CD4-positive, alpha-beta T cell treated with Interleukin-21 for 1 hour (primary cell): Measurements from ENCODE around the gene XPC.

Experiments used
- DNase-seq: peaks from one replicate; pipeline ENCODE4 v3.0.0-alpha.2; 2020

XPC gene

DNA sequence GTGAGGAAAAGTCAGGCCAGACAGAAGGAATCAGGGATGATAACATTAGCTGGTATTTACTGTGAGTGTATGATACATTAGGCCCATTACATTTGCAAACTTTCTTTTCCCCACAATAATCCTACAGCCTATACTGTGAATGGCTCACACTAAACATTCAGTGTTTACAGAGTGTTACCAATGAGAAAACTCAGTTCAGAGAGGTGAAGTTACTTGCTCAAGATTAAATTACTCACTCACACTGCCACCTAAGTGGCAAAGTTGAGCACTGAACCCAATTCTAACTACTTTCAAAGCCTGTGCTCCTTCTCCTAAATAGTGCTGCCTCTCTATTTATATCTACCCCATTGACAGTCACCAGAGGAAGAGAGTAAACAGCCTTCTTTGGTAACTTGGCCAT is 8.5 kb downstream of the XPC start:
- DNase-seq = no peak

DNA sequence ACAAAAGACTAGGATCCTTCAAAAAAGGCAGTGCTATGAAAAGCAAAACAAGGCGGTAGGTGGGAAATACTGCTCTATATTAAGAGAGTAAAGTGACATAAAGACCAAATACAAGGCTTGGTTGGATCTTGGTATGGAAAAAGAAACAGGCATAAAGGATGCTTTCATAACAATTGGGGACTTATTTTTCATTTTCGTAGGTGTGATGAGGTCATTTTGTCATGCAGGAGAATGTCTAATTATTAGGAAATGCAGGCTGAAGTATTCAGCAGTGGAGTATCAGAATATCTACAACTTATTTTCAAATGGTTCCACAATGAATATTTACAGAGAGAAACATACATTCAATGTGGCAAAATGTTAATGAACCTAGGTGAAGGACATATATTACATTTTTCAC is 9.0 kb downstream of the XPC start:
- no peak for DNase-seq

DNA sequence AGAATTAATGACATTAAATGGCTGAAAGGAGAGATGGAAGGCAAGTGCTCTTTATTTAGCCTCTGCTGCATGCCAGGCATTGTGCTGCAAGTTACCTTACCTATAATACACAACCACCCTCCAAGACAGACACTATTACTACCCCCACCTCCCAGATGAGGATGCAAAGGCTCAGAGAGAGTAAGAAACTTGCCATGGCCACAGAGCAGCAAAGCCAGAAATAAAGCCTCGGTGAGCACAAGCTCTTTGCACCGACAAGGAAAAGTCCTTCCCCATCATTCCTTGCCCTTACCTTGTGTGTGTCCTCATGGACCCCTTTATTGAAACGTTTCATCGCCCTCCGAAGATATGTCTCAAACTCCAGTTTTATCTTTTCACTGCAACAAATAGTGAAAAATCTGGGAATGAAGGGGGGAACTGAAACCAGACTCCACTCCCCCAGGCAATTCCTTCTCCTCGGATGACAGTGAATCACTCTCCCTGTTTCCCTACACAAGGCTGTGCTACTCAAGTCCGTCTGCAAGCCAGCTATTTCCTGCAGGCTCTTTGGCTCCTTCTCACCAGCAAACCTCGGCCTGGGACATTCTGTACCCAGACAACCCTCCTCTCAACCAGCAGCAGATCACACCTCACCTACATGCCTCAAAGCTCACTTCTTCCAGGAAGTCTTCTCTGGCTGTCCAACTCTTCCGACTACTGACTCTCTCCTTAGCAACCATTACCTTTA is 11.4 kb downstream of the XPC start:
- DNase-seq = no peak

DNA sequence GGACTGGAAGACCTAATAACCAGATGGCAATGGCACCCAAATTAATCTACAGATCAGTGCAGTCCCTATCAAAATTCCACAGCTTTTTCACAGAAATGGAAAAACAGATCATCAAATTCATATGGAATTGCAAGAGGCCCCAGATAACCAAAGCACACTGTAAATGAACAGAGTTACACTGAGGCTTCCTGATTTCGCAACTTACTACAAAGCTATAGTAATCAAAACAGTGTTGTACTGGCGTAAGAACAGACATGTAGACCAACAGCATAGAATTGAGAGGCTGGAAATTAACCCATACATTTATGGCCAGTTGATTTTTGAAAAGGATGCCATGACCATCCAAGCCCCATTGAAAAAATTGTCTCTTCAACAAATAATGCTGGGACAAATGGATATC is 16.2 kb downstream of the XPC start:
- no peak for DNase-seq

DNA sequence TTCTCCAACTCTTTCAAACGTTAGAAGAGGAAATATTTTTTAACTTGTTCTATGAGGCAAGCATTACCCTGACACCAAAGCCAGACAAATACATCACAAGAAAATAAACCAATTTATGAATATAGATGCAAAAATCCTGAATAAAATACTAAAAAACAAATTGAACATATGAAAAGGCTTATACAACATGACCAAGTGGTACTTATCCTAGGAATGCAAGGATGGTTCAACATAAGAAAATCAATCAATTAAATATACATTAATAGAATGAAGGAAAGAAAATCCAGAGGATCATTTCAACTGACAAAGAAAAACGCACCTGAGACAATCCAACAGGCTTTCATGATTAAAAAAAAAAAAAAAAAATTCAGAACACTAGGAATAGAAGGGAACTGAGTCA is 17.1 kb downstream of the XPC start:
- DNase-seq = no peak

DNA sequence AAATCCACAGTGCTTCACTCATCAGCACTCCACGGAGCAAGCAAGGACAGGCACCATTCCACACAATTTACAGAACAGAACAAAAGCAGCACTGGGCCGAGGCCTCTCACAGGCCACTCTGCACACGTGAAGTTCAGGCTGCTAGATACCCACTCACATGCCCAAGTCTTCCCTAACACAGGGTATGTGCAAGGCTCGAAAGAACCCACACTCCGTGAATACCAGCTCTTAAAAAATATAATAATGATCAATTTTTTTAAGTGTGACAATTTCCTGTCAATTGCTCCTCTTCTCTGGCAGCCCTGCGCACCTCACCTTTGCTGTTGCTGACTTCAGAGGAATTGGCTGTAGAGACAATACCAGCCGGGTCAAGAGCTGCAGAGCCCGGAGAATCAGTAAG is 19.0 kb downstream of the XPC start:
- DNase-seq = no peak

DNA sequence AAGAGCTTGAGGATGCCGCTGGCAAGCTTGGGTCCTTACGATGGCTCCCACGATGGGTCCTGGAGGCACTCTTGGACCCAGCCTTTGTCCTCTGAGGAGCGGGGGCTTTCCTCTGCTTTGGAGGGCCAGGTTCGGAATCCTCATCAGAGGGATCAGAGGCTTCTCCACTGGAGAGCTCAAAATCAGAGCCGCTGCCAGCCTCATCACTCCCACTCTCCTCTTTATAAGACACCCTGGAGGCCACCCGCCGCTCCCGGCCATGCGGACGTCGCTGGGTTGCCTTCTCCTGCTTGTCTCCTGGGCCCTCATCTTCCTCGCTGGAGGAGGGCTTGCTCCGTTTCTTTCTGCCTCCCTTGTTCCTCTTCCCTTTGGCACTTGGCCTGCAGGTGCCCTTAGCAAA is 20.0 kb downstream of the XPC start:
- DNase-seq = no peak

DNA sequence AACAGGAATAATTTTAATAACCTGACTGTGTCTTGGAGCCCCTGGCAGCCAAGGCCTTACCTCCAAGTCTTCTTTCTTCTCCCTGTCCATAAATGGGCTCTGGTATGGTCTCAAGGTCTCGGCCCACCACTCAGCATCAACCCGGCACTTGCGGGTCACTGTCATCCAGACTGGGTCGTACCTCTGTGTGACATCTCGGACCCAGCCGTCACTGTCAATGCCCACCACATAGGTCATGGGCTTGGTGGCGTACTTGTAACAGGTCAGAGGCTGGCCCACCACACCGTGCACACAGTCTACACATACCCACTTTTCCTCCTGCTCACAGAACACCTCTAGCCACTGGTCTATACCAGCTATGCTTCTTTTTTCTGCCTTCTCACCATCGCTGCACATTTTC is 20.4 kb downstream of the XPC start:
- no peak for DNase-seq

DNA sequence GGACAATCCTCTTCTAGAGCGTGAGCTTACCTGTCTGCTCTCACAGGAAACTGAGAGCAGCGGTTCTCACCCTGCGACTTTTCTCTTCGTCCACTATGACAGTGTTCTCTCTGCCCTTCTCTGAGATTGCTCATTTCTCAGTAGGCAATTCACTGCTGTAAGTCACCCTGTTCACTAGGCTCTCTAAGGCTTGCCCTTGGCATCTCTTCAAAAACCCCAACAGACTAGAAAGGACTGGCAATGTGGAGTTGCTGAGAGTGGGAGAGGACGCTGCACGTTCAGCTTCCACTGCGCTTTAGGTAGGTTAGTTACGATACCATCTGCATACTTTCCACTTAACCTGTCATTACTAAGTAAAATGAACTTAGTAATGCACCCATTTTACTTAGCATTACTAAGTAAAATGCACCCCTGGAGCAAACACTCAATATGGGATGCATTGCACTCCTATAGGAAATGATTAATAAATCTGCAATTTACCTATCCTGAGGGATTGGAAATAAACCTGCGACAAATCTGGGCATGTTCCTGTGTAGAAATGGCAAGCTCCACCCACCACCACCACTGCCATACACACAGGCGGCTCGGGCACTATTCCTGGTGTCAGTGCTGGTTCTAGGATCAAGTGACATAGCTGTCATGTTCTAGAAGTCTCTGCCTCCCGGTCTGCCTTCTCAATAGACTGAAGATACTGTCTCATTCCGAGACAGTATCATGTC is 21.4 kb downstream of the XPC start:
- DNase-seq = no peak

DNA sequence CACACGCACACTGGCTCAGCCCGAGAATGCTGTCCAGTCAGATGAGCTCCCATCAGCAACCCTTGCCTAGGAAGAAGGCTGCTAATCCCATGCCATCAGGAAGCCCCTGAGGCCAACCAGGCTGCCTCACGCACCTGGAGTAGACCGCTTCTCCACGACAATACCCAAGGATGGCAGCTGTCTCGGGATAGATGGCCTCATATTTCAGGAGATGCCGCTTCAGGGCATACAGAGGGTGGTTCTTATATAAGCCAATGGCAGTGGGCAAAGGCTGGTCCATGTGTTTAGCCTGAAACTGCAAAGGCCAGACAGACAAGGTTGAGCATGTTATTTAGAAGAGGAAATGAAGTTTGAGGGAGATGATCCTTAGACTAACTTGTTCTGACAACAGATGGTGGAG is 22.2 kb downstream of the XPC start:
- DNase-seq = no peak

DNA sequence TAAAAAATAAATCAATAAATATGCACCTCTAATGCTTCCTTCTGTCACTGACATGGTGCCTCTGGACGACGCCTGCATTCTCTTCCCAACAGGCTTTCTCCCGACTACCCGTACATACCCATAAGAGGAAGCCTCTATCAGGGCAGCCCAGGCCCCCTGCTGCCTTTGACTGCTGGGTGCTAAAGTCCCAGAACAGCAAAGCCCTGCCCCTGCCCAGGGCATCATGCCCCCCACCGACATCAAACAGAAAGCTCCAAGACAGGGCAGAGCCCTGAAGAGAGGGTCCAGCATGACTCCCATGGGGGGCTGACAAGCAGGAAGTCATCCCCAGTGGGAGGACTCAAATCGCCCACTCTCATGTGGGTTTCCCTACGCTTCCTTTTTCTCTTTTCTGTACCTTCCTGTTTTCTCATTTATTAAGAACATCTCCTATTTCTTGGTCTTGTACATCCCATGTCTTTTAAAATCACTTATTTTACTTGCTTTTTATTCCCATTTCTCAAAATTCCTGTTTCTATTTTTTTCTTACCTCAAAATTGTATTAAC is 23.4 kb downstream of the XPC start:
- DNase-seq = no peak

DNA sequence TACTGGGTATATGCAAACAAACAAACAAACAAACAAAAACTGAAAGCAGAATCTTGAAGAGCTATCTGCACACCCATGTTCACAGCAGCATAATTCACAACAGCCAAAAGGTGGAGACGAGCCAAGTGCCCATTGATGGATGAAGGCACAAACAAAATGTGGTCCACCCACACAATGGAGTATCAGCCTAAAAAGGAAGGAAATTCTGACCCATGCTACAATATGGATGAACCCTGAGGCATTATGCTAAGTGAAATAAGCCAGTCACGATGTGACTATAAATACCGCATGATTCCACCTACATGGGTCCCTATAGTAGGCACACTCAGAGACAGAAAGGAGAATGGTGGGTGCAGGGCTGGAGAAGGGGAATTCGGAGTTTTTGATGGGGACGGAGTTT is 24.1 kb downstream of the XPC start:
- no peak for DNase-seq

DNA sequence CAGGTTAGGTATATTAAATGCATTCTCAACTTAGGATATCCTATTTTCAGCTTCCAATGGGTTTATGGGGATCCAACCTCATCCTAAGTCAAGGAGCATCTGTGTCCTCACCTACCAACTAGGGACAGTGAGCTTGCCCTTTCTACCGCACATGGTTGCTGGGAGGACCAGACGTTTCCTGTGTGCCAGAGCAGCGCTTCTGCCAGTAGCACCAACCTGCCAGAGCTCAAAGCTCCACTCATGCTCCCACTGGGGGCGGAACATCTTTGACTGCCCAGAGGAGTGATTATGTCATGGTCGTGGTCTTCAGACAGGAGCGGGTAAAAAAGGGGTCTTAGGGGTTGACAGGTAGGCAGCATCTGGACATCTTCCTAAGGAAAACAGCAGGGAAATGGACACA is 24.7 kb downstream of the XPC start:
- DNase-seq = no peak

DNA sequence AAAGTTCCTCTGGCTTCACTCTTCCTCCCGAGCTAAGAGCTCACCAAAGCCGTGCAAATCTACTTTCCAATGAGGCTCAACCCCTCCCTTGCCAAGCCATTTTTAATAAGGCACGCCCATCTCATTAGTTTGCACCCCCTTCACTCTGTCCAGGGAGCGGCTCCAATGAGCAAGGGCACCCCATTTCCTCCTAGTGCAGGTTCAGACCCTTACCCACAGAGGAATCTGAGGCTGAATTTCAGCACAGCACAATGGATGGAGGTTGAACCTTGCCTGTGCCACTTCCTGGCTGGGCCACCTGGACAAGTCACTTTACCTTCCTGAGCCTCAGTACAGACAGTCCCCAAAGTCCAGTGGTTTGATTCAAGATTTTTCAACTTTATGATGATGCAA is 25.4 kb downstream of the XPC start:
- no peak for DNase-seq

DNA sequence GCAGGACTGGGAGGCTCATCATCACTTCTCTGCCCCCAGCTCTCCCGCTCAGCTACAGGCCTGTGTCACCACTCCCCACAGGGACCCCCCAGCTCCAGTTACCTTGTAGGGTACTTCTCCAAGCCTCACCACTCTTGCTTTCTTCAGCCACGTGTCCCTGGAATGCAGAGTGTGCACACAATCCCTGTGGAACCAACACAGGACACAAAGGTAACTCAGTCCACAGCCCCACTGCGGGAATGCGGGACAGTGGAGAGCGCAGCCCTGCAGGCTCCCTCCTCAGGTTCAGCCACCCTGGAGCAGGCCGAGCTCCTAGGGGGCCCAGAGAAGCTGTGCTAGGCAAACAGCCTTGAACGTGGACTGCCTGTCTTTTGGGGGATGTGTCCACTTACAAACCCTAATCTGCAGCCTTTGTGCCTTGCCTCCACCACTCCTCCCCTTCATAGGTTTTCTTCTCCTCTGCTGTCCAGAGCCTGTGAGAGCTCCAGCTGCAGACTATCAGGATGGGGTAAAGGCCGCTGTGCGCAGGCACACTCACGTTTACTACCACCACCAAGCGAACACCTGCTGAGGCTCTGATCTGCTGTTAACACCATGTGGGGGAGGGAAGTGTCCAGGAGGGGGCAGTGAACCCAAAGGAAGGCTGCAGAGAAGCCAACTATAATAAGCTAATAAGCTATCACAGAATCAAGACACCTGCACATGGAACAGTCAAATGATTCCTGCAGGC is 26.0 kb downstream of the XPC start:
- DNase-seq = no peak

DNA sequence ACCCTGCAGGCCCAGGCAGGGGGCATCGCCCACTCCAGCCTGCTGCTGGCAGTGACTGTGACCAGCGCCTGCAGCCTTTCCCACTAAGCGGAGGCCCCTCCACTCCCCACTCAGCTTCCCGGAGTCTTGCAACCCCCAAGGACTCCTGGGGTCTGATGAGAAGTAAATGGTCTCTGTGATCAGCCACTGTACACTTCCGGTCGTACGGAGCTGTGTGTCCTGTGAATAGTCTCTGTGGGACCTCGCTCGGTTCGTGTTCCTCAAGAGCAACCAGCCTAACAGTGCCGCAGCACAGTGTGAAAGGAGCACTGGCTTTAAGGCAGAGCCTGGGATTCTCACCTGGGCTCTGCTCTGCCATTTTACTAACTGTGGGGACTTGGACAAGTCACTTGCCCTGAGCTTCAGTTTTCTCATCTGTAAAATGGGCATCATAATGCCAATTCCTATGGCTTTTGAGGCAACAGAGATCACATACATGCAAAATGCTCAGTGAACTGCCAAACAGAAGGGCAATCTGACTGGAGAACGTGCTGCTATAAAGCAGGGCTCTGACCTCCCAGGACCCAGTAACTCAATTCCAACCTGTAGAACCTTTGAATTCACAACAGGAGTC is 26.8 kb downstream of the XPC start:
- DNase-seq = no peak

DNA sequence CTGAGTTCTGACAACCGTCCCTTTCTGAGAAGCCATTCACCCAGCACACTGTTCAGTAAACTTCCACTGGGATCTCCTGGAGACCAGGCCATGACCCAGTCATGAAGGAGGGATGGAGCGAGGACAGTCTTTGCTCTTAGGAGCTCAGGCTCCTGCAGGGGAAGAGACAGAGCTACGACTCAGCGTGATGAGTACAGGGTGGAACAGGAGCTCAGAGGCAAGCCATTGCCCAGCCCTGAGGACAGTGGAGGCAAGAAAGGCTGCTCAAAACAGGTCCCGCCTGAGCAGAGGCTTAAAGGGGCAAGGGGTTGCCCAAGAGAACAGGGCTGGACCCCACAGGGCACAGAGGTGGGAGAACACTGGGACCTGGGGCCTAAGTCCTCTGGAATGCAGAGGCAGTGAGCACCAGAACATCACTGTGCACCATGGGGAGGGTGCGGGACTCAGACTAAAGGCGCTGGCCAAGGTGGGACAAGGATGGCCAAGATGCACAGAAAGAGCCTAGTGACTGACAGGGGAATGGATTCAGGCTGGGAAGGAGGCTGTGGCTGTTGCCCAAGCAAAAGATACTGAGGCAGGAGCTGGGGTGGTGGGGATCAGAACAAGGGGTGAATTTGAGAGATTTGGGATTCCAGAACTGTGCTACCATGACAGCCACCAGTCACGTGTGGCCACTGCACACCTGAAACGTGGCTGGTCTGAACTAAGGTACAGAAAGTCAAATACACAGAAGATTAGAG is 27.7 kb downstream of the XPC start:
- no peak for DNase-seq

DNA sequence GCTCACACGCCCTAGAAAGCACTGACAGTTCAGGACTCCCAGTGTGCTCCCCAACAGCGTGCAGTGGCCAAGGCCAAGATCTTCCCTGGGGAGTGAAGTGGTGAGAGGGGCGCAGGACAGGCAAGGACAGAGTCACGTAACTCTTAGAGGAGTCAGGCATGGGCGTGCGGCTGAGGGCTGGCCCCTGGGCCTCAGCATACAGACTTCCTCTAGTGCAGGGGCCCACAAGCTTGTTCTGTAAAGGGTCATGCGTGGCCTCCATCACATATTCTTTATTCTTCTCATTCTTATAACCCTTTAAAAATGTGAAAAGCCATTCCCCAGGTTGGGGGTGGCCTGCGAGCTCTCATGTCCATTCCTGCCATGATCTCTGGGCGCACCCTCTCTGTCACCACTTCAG is 28.3 kb downstream of the XPC start:
- no peak for DNase-seq

DNA sequence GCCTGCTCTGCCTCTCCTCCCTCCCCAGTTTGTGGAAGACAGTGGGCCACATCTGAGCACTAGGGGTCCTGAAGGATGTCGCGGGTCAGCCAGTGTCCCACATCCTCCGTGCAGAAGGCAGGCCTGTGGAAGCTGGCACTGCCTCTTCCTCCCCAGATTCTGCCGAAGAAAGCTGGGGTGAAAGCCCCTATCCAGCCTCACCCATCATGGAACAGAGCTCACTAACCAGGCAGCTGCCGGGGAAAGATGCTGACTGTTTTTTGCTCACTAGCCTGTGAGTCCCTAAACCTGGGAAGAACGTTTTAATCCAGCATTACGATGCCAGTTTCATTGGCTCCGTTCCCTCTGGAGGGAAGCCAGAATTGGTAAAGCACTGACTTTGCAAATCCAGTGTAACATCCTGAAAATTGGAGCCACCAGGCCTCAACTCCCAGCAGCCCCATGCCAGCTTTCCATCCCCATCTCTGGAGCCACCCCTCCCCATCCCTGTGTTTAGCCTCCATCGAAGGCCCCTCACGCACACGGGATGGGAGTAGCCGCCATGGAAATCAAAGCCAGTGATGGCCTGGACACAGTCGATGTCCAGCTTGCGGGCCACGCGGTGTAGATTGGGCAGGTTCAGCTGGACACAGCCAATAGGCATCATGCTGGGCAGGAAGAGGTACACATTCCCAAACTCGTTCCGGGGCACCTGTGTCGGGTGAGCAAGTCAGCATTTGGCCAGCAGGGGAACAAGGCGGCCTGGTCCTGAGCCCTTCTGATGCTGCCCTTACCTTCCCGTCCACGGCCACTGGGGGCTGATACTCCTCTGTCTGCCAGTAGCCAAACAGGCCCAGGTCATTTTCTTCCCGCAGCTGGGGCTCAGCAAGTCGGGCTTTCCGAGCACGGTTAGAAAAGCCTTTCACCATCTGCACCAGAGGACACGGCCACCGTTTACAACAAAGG is 30.1 kb downstream of the XPC start:
- DNase-seq = no peak

DNA sequence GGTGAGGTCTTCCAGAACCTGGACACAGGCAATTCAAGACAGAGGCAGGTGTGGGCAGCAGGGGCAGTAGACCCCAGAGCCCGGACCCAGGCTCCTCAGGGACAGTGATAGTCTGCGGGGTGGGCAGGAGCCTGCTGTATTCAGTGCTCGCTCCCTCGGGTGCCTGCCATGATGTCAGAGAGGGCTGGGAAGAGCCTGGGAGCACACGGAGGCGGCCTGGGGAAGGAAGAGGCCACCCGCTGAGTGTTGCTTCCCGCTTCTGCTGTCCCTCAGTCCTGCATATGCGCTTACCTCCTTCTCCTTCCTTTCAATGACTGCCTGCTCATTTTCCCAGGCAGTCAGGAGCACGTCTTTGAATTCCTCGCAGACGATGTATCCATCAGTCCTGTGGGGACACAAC is 30.8 kb downstream of the XPC start:
- DNase-seq = no peak

DNA sequence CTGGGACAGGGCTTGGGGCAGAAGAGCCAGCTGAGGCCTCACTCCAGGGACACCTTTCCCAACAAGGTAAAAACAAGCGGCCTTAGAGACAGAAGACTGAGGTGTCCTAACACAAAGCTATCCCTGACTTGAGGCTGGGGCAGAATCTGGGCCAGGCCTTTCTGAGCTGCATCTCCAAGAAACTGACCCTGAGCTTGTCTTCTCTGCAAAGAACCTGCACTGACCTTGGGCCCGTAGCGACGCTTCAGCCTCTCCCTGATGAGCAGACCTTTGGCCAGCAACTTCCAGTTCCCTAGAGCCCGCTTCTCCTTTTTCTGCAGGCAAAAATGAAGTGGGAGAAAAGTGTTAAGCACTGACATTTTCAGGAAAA is 31.4 kb downstream of the XPC start:
- no peak for DNase-seq
